ENCODE results near the gene INPP5A.

- TF ChIP-seq CTCF (conservative IDR thresholded peaks at IDR 0.05; ENCODE audit: low read depth, low read length), result no peak
- TF ChIP-seq EZH2phosphoT487 (IDR thresholded peaks at IDR 0.05; ENCODE audit: borderline replicate concordance, low read length), result no peak
- no peak for TF ChIP-seq EZH2 (IDR thresholded peaks at IDR 0.05; ENCODE audit: low read length, unreplicated experiment)
Observed at GRCh38 chr10:132653721-132654120, 116.1 kb downstream of the INPP5A start.

Measured in PC-3 (cell line).